Astrocyte (in vitro differentiated cells and primary cell): Measurements from ENCODE around the gene SLC35B1.

Source experiments
- CTCF ChIP-seq: IDR thresholded peaks from 2 replicates; pipeline ENCODE4 v1.5.1; 2011; ENCODE audit warnings: low read depth, mild to moderate bottlenecking, inconsistent platforms, low read length, moderate library complexity; ENCODE audit not compliant: insufficient read depth
- EZH2 ChIP-seq: IDR thresholded peaks from 2 replicates; pipeline ENCODE4 v1.6.1; 2012; ENCODE audit warnings: mild to moderate bottlenecking, low read length, inconsistent platforms; ENCODE audit not compliant: insufficient read depth

GRCh38 chr17:49741009-49741691 is 33.4 kb upstream of the SLC35B1 start:
- TF ChIP-seq EZH2 (no peak), CTCF (no peak)
